CD4-positive, alpha-beta memory T cell (primary cell): Measurements from ENCODE around the gene DCDC2B. TPM values are rescaled to one million over a fixed set of nuclear protein-coding genes. Genes with fewer than 3 reads are reported as not detected.
A peak's percentile ranks its signal among the peaks of the same experiment; 100 is the strongest.

Source experiments
- CTCF ChIA-PET: fragments of 350-600 bp; sonication (Branson Sonifier 250); formaldehyde crosslinking; loops from one replicate; lab custom pipeline; 2021; ENCODE audit warnings: inconsistent platforms; ENCODE audit not compliant: partially characterized antibody; lab: Charles Lee
- POLR2A ChIA-PET: fragments of 350-600 bp; sonication (Branson Sonifier 250); formaldehyde crosslinking; loops from one replicate; lab custom pipeline; 2021; ENCODE audit not compliant: partially characterized antibody; lab: Charles Lee
- DNase-seq, 5 donors: peaks; one replicate each; pipeline versions ENCODE4 v3.0.0 to v3.0.0-alpha.2; 2020 to 2022; ENCODE audit warnings: mixed read lengths in 1 of 5
- H3K27ac ChIP-seq: one replicate; pipeline ENCODE4 v1.7.0; 2013; ENCODE audit warnings: low read depth, low read length
- H3K27me3 ChIP-seq: 2 replicates; pipeline ENCODE4 v1.7.0; 2013; ENCODE audit warnings: mild to moderate bottlenecking, low read length, moderate library complexity; ENCODE audit not compliant: insufficient read depth
- H3K36me3 ChIP-seq: 2 replicates; pipeline ENCODE4 v1.7.0; 2013; ENCODE audit warnings: mild to moderate bottlenecking, low read length, moderate library complexity; ENCODE audit not compliant: insufficient read depth
- H3K4me1 ChIP-seq: 2 replicates; pipeline ENCODE4 v1.7.0; 2013; ENCODE audit warnings: mild to moderate bottlenecking, low read length, moderate library complexity; ENCODE audit not compliant: insufficient read depth
- H3K4me3 ChIP-seq, 2 donors: one replicate each; pipeline ENCODE4 v1.7.0; 2013; ENCODE audit warnings: low read length in 2 of 2, mild to moderate bottlenecking in 1 of 2
- H3K9me3 ChIP-seq, 2 donors: one replicate each; pipeline ENCODE4 v1.7.0; 2013; ENCODE audit warnings: low read length in 2 of 2, control low read depth in 1 of 2; ENCODE audit not compliant: control insufficient read depth in 1 of 2
- H3K27ac Mint-ChIP-seq, 7 donors: one replicate each; pipeline ENCODE4 v1.8.0; 2020 to 2021; ENCODE audit warnings: mixed read lengths in 7 of 7, mild to moderate bottlenecking in 6 of 7, inconsistent platforms in 3 of 7, moderate library complexity in 3 of 7
- H3K27me3 Mint-ChIP-seq, 2 donors: one replicate each; pipeline ENCODE4 v1.8.0; 2020 to 2021; ENCODE audit warnings: mixed read lengths in 2 of 2
- H3K36me3 Mint-ChIP-seq, 2 donors: one replicate each; pipeline ENCODE4 v1.8.0; 2020 to 2021; ENCODE audit warnings: mixed read lengths in 2 of 2, inconsistent platforms in 1 of 2, mild to moderate bottlenecking in 1 of 2
- H3K4me1 Mint-ChIP-seq, 4 donors: one replicate each; pipeline ENCODE4 v1.8.0; 2020 to 2021; ENCODE audit warnings: mixed read lengths in 4 of 4, mild to moderate bottlenecking in 1 of 4
- H3K4me3 Mint-ChIP-seq, 8 donors: one replicate each; pipeline ENCODE4 v1.8.0; 2020 to 2021; ENCODE audit warnings: mixed read lengths in 8 of 8, mild to moderate bottlenecking in 7 of 8, moderate library complexity in 6 of 8, inconsistent platforms in 3 of 8
- H3K9me3 Mint-ChIP-seq, 8 donors: one replicate each; pipeline ENCODE4 v1.8.0; 2020 to 2021; ENCODE audit warnings: mixed read lengths in 8 of 8, mild to moderate bottlenecking in 5 of 8, inconsistent platforms in 3 of 8, moderate library complexity in 1 of 8
- intact Hi-C: fragments of 100-400 bp; cut with micrococcal nuclease; formaldehyde crosslinking; loops from one replicate; pipeline ENCODE4 v1.15.1; 2023
- polyA plus RNA-seq, 2 donors: library from polyadenylated mRNA; unstranded; fragments of 300-500 nt; fragmentation: Illumina TruSeq; gene quantifications; one replicate each; pipeline ENCODE4 v1.2.3, GENCODE V29; 2021
- total RNA-seq, 2 experiments: library from RNA; stranded (reverse); gene quantifications; one replicate each; pipeline ENCODE4 v1.2.3, GENCODE V29; 2021

The DCDC2B gene
- total and polyA plus RNA-seq, 4 experiments from 2014 or later, result not detected

- Mint-ChIP-seq H3K27me3 (no peaks in the 10 kb centered on the region), H3K9me3 (no peaks in the 10 kb centered on the region), H3K36me3 (no peaks in the 10 kb centered on the region), H3K27ac (peak overlapping the region; percentile 68 to 88 (median 79)), H3K4me1 (peaks cover 0 to 35% (median 15%) of the 10 kb centered on the region in 4 donors), H3K4me3 (peak overlapping the region; percentile 87 to 93 (median 90))
- H3K4me1 ChIP-seq, result peaks cover 14% of the 10 kb centered on the region
- peak overlapping the region; percentile 48 for H3K27ac ChIP-seq
- H3K9me3 ChIP-seq, result no peaks in the 10 kb centered on the region
- POLR2A ChIA-PET, result interaction anchor here (0.9 to 26.9 kb wide), 33 partner anchors 13 to 280 kb away, joined by 3 to 819 read pairs (median 8); partner anchors contain the start of genes BSDC1, CCDC28B, EIF3I and FAM167B
- H3K27me3 ChIP-seq, result no peaks in the 10 kb centered on the region
- intact Hi-C loops, result loop anchor here (1.0 to 2.0 kb wide), 5 partner anchors 10 to 132 kb away; partner anchors contain the start of gene HDAC1
- H3K36me3 ChIP-seq, result no peaks in the 10 kb centered on the region
- DNase-seq, result peak; percentile 53 to 75 (median 55)
- CTCF ChIA-PET, result interaction anchor here (0.6 to 7.4 kb wide), 42 partner anchors 9 to 171 kb away, joined by 3 to 151 read pairs (median 5); partner anchors contain the start of genes CCDC28B, HDAC1, IQCC and LCK
- H3K4me3 ChIP-seq, result peak overlapping the region; percentile 81
These were observed 31.5 kb downstream of the DCDC2B start for GRCh38 chr1:32240140-32240951.

DNA sequence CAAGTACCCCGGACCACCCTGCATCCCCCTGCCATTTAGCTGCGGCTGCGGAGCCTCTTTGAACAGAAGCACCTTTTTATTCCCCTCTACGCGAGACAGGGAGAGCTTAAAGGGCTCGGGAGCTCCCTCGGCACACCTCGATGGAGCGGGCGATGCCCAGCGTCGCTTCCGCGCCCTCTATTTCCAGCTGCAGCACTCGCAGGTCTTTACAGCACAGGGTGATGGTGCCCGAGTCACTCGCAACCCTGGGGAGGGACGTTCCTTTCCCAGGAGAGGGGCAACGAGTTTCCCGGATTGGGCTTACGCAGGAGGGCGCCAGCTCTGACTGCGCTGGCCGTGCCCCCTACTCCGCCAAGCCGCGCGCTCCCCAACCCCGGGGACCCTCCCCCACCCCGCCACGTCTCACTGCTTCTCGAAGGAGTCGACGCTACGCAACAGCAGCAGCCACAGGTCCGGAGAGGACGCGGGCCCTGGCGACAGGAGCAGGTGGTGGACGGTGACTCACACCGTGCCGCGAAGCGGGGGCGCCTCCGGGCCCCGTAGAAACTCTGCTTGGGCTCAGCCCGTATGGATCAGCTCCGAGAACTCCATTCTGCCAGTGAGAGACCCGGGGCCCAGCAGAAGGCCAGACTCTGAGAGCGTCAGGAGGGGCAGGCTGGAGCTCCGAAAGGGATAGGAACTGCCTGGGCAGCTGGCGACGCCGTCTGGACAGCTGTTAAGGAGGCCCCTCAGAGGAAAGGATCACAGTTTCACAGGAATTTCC, 32.3 kb downstream of the DCDC2B start:
- Histone ChIP-seq H3K27ac (peak overlapping the region; percentile 48), H3K9me3 (no peaks in the 10 kb centered on the region), H3K4me3 (peak overlapping the region; percentile 81), H3K36me3 (no peaks in the 10 kb centered on the region), H3K27me3 (no peaks in the 10 kb centered on the region), H3K4me1 (peaks cover 19% of the 10 kb centered on the region)
- ChIA-PET CTCF (interaction anchor here (0.6 to 7.4 kb wide), 39 partner anchors 10 to 170 kb away, joined by 3 to 151 read pairs (median 5); partner anchors contain the start of genes CCDC28B, HDAC1, IQCC and LCK), POLR2A (interaction anchor here (0.9 to 26.9 kb wide), 33 partner anchors 14 to 279 kb away, joined by 3 to 819 read pairs (median 8); partner anchors contain the start of genes BSDC1, CCDC28B, EIF3I and FAM167B)
- intact Hi-C loops, result loop anchor here (2.0 kb wide), 2 partner anchors 32 to 110 kb away; no protein-coding TSS in a partner anchor
- peak overlapping the region; percentile 87 to 93 (median 90) for H3K4me3 Mint-ChIP-seq
- DNase-seq, result peak in 4 of 5 donors; percentile 38 to 44 (median 41)
- H3K4me1 Mint-ChIP-seq, result peaks cover 0 to 35% (median 17%) of the 10 kb centered on the region in 4 donors
- no peaks in the 10 kb centered on the region for H3K36me3 Mint-ChIP-seq
- H3K27ac Mint-ChIP-seq, result peak overlapping the region; percentile 68 to 88 (median 87)
- H3K27me3 Mint-ChIP-seq, result no peaks in the 10 kb centered on the region
- H3K9me3 Mint-ChIP-seq, result no peaks in the 10 kb centered on the region

DNA sequence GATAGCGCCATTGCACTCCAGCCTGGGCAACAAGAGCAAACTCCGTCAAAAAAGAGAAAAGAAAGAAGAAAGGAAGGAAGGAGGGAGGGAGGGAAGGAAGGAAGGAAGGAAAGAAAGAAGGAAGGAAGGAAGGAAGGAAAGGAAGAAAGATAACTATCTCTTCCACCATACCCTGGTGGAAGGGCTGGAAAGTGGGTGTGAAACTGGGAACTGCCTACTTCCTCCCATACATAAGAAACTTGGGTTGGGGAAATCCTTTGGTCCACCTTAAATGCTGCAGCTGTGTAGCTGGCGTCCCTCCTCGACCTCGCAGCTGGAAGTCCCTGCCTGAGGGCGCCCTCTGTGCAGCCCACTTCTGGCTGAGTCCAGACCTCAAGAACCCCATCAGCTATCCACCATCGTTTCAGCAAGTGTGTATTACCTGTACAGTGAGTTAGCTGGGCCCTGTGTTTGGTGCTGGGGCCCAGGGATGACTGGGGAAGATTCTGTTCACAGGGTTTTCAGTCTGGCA, 33.5 kb downstream of the DCDC2B start:
- POLR2A ChIA-PET, result interaction anchor here (1.3 to 26.9 kb wide), 4 partner anchors 16 to 93 kb away, joined by 4 to 819 read pairs (median 30); partner anchors contain the start of genes FAM167B, HDAC1, LCK and MARCKSL1
- CTCF ChIA-PET, result interaction anchor here (1.2 to 7.4 kb wide), 5 partner anchors 10 to 47 kb away, joined by 3 to 151 read pairs (median 35); partner anchors contain the start of genes HDAC1 and LCK
- Histone ChIP-seq H3K4me3 (no peak overlapping the region), H3K27ac (no peak overlapping the region), H3K9me3 (no peaks in the 10 kb centered on the region), H3K4me1 (peaks cover 31% of the 10 kb centered on the region), H3K27me3 (no peaks in the 10 kb centered on the region), H3K36me3 (no peaks in the 10 kb centered on the region)
- peak overlapping the region in 5 of 8 donors; percentile 7 to 68 (median 30) for H3K4me3 Mint-ChIP-seq
- DNase-seq, result no peak
- H3K4me1 Mint-ChIP-seq, result peaks cover 5 to 43% (median 22%) of the 10 kb centered on the region in 4 donors
- H3K27me3 Mint-ChIP-seq, result no peaks in the 10 kb centered on the region
- no peaks in the 10 kb centered on the region for H3K9me3 Mint-ChIP-seq
- no peaks in the 10 kb centered on the region for H3K36me3 Mint-ChIP-seq
- peak overlapping the region in 5 of 7 donors; percentile 29 to 75 (median 48) for H3K27ac Mint-ChIP-seq
- intact Hi-C loops, result no loop called here

GRCh38 chr1:32246888-32247273, 38.0 kb downstream of the DCDC2B start, which contains the start of gene FAM167B:
Gene FAM167B, plus strand, starts transcription at chr1:32247222. Its CDS starts 200 bp downstream, at chr1:32247422.
- Mint-ChIP-seq H3K27ac (peak within 1 kb of the TSS; percentile 91 to 99 (median 99)), H3K27me3 (no peaks in the 10 kb centered on the region), H3K4me3 (peak within 1 kb of the TSS; percentile 79 to 91 (median 84)), H3K9me3 (peaks cover 0 to 1% (median 0%) of the 10 kb centered on the region in 8 donors), H3K4me1 (peaks cover 26 to 60% (median 39%) of the 10 kb centered on the region in 4 donors), H3K36me3 (peaks cover 4 to 8% of the 10 kb centered on the region in 2 donors)
- no peaks in the 10 kb centered on the region for H3K36me3 ChIP-seq
- intact Hi-C loops, result no loop called here
- H3K9me3 ChIP-seq, result no peaks in the 10 kb centered on the region
- H3K27me3 ChIP-seq, result no peaks in the 10 kb centered on the region
- H3K27ac ChIP-seq, result peak within 1 kb of the TSS; percentile 89
- peaks cover 52% of the 10 kb centered on the region for H3K4me1 ChIP-seq
- peak within 1 kb of the TSS in 1 of 2 donors; percentile 42 for H3K4me3 ChIP-seq
- no peak for DNase-seq
- ChIA-PET POLR2A (interaction anchor here (9.7 to 26.9 kb wide), 5 partner anchors 3 to 75 kb away, joined by 96 to 819 read pairs (median 226); partner anchors contain the start of genes FAM167B, HDAC1 and LCK), CTCF (interaction anchor here (1.4 to 5.8 kb wide), 6 partner anchors 12 to 126 kb away, joined by 3 to 90 read pairs (median 51); partner anchors contain the start of genes DCDC2B and HDAC1)

GRCh38 chr1:32247452-32247851, 38.6 kb downstream of the DCDC2B start:
- H3K4me1 ChIP-seq, result peaks cover 52% of the 10 kb centered on the region

More at GRCh38 chr1:32247452-32247851, 38.6 kb downstream of the DCDC2B start:
- Histone ChIP-seq H3K27ac (peak overlapping the region; percentile 89), H3K36me3 (no peaks in the 10 kb centered on the region), H3K27me3 (no peaks in the 10 kb centered on the region), H3K4me3 (no peak overlapping the region), H3K9me3 (no peaks in the 10 kb centered on the region)
- H3K4me1 Mint-ChIP-seq, result peaks cover 24 to 59% (median 37%) of the 10 kb centered on the region in 4 donors
- intact Hi-C loops, result no loop called here
- H3K27me3 Mint-ChIP-seq, result no peaks in the 10 kb centered on the region
- peak overlapping the region in 4 of 8 donors; percentile 82 to 86 (median 84) for H3K4me3 Mint-ChIP-seq
- CTCF ChIA-PET, result interaction anchor here (1.2 to 10.0 kb wide), 21 partner anchors 7 to 174 kb away, joined by 3 to 151 read pairs (median 8); partner anchors contain the start of genes DCDC2B, HDAC1 and IQCC
- peak overlapping the region; percentile 91 to 99 (median 99) for H3K27ac Mint-ChIP-seq
- peaks cover 9 to 14% of the 10 kb centered on the region in 2 donors for H3K36me3 Mint-ChIP-seq
- POLR2A ChIA-PET, result interaction anchor here (1.1 to 26.9 kb wide), 10 partner anchors 2 to 125 kb away, joined by 3 to 819 read pairs (median 114); partner anchors contain the start of genes EIF3I, FAM167B, HDAC1 and LCK
- DNase-seq, result no peak
- H3K9me3 Mint-ChIP-seq, result peaks cover 0 to 1% (median 0%) of the 10 kb centered on the region in 8 donors
